ENCODE results near the gene ITPR1.

The ITPR1 gene

GRCh38 chr3:4772858-4773257 is 279.7 kb downstream of the ITPR1 start:
- no peaks in the 10 kb centered on the region for H3K27me3 ChIP-seq (ENCODE audit: insufficient read depth, poor library complexity, severe bottlenecking)
- TF ChIP-seq SPI1 (IDR thresholded peaks at IDR 0.05; ENCODE audit: borderline replicate concordance, low read depth), result no peak
- no peak for TF ChIP-seq CTCF (IDR thresholded peaks at IDR 0.05; ENCODE audit: insufficient read depth, low read length)
- no peak for TF ChIP-seq REST (IDR thresholded peaks at IDR 0.05; ENCODE audit: insufficient replicate concordance, low read depth)
- no peak for TF ChIP-seq GABPA (IDR thresholded peaks at IDR 0.05; ENCODE audit: low read depth)
- TF ChIP-seq POLR2AphosphoS5 (IDR thresholded peaks at IDR 0.05; ENCODE audit: low read depth), result no peak
- no peak overlapping the region for H3K4me3 ChIP-seq (replicated peaks; ENCODE audit: insufficient read depth, low read length)
- DNase-seq (ENCODE audit: low read depth in 1 of 2, low spot score in 1 of 2), result no peak
- no peak overlapping the region for H3K27ac ChIP-seq (replicated peaks)

- H3K4me3 ChIP-seq (replicated peaks; ENCODE audit: insufficient read depth, low read length), result no peak overlapping the region
- no peaks in the 10 kb centered on the region for H3K27me3 ChIP-seq (ENCODE audit: insufficient read depth, poor library complexity, severe bottlenecking)
- TF ChIP-seq POLR2AphosphoS5 (IDR thresholded peaks at IDR 0.05; ENCODE audit: low read depth) (no peak), REST (IDR thresholded peaks at IDR 0.05; ENCODE audit: insufficient replicate concordance, low read depth) (no peak), SPI1 (IDR thresholded peaks at IDR 0.05; ENCODE audit: borderline replicate concordance, low read depth) (no peak), CTCF (IDR thresholded peaks at IDR 0.05; ENCODE audit: insufficient read depth, low read length) (no peak), GABPA (IDR thresholded peaks at IDR 0.05; ENCODE audit: low read depth) (no peak)
- H3K27ac ChIP-seq (replicated peaks), result no peak overlapping the region
- no peak for DNase-seq (ENCODE audit: low read depth in 1 of 2, low spot score in 1 of 2)
Observed at GRCh38 chr3:4773583-4773982, 280.4 kb downstream of the ITPR1 start.

- Histone ChIP-seq H3K27me3 (ENCODE audit: insufficient read depth, poor library complexity, severe bottlenecking) (no peaks in the 10 kb centered on the region), H3K4me3 (replicated peaks; ENCODE audit: insufficient read depth, low read length) (no peak overlapping the region), H3K27ac (replicated peaks) (no peak overlapping the region)
- TF ChIP-seq GABPA (IDR thresholded peaks at IDR 0.05; ENCODE audit: low read depth), result no peak
- no peak for TF ChIP-seq CTCF (IDR thresholded peaks at IDR 0.05; ENCODE audit: insufficient read depth, low read length)
- TF ChIP-seq SPI1 (IDR thresholded peaks at IDR 0.05; ENCODE audit: borderline replicate concordance, low read depth), result no peak
- TF ChIP-seq REST (IDR thresholded peaks at IDR 0.05; ENCODE audit: insufficient replicate concordance, low read depth), result no peak
- TF ChIP-seq POLR2AphosphoS5 (IDR thresholded peaks at IDR 0.05; ENCODE audit: low read depth), result no peak
- no peak for DNase-seq (ENCODE audit: low read depth in 1 of 2, low spot score in 1 of 2)
Observed at GRCh38 chr3:4774531-4774930, 281.4 kb downstream of the ITPR1 start.

Measured in HL-60 (cell line).